Measurements from ENCODE around the gene RECQL5. TPM values are rescaled to one million over a fixed set of nuclear protein-coding genes. Genes with fewer than 3 reads are reported as not detected.
A peak's percentile ranks its signal among the peaks of the same experiment; 100 is the strongest.

Gene RECQL5
- total and polyA plus RNA-seq, 2 donors (not counting 1 experiment from before 2014, with no cell fraction given) = 58.5 to 70.5 TPM

- Histone ChIP-seq H3K79me2 (ENCODE audit: control insufficient read depth, insufficient read depth, low read length) (peaks cover 72% of the 10 kb centered on the region), H2AFZ (ENCODE audit: insufficient read depth, low read depth, low read length, poor library complexity, severe bottlenecking) (no peak overlapping the region), H3K4me2 (replicated peaks; ENCODE audit: low read depth, low read length, poor library complexity, severe bottlenecking) (peak overlapping the region; percentile 96), H3K27ac (ENCODE audit: low read length in 2 of 2) (peak overlapping the region in 1 of 2 donors; percentile 89), H3K27me3 (replicated peaks in 1 of 4; ENCODE audit: control extremely low read depth in 1 of 4, control insufficient read depth in 3 of 4, insufficient read depth in 4 of 4, low read length in 3 of 4) (no peaks in the 10 kb centered on the region), H3K9me3 (ENCODE audit: control extremely low read depth in 1 of 3, control insufficient read depth in 2 of 3, insufficient read depth in 1 of 3, low read length in 2 of 3) (peaks cover 0 to 5% (median 2%) of the 10 kb centered on the region in 3 donors), H3K9ac (ENCODE audit: low read length) (peak overlapping the region; percentile 97), H4K20me1 (ENCODE audit: control insufficient read depth, insufficient read depth, low read length, poor library complexity, severe bottlenecking) (peaks cover 25% of the 10 kb centered on the region), H3K4me3 (ENCODE audit: control extremely low read depth in 1 of 5, extremely low read depth in 1 of 5, insufficient read depth in 1 of 5, low read depth in 2 of 5, low read length in 4 of 5) (peak overlapping the region in 1 of 5 experiments; percentile 98), H3K36me3 (replicated peaks in 1 of 2; ENCODE audit: control extremely low read depth in 1 of 2, control insufficient read depth in 1 of 2, extremely low read depth in 1 of 2, insufficient read depth in 2 of 2, low read length in 1 of 2) (peaks cover 13 to 44% of the 10 kb centered on the region in 2 experiments), H3K4me1 (ENCODE audit: control insufficient read depth in 2 of 2, insufficient read depth in 2 of 2, low read length in 2 of 2) (peaks cover 38 to 43% of the 10 kb centered on the region in 2 donors)
- intact Hi-C loops (cut with micrococcal nuclease) = loop anchor here (10.0 kb wide), 2 partner anchors 186 to 374 kb away; partner anchors contain the start of gene WBP2
- ChIA-PET POLR2A (interaction anchor here (0.7 kb wide), 1 partner anchor 23 kb away, joined by 3 read pairs; no protein-coding TSS in a partner anchor), CTCF (interaction anchor here (1.1 to 1.6 kb wide), 4 partner anchors 11 to 116 kb away, joined by 3 to 6 read pairs (median 4); partner anchors contain the start of gene UNK)
- no peak overlapping the region for H3K4me3 Mint-ChIP-seq
- H3K27me3 Mint-ChIP-seq = no peaks in the 10 kb centered on the region
- WGBS (ENCODE audit: insufficient coverage) = 100% methylated on average over 2 of the region's 4 CpGs
- ATAC-seq (ENCODE audit: low read depth) (no peak), DNase-seq (no peak)
- H3K9me3 Mint-ChIP-seq (ENCODE audit: insufficient read depth) = no peaks in the 10 kb centered on the region
- peaks cover 30% of the 10 kb centered on the region for H3K4me1 Mint-ChIP-seq
- no peak for TF ChIP-seq CTCF (IDR thresholded peaks at IDR 0.05)
- TF ChIP-seq EZH2 (IDR thresholded peaks at IDR 0.05; ENCODE audit: borderline replicate concordance, insufficient read depth, low read depth, low read length, poor library complexity, severe bottlenecking) = no peak
- H3K27ac Mint-ChIP-seq = no peak overlapping the region
Measured at GRCh38 chr17:75668489-75668888, 1.5 kb upstream of the RECQL5 start.

- CTCF ChIA-PET = interaction anchor here (1.1 to 2.8 kb wide), 8 partner anchors 10 to 117 kb away, joined by 3 to 13 read pairs (median 4); partner anchors contain the start of genes SMIM5 and UNK
- H3K36me3 ChIP-seq (replicated peaks in 1 of 2; ENCODE audit: control extremely low read depth in 1 of 2, control insufficient read depth in 1 of 2, extremely low read depth in 1 of 2, insufficient read depth in 2 of 2, low read length in 1 of 2) = peaks cover 13 to 39% of the 10 kb centered on the region in 2 experiments
- H3K9me3 ChIP-seq (ENCODE audit: control extremely low read depth in 1 of 3, control insufficient read depth in 2 of 3, insufficient read depth in 1 of 3, low read length in 2 of 3) = peaks cover 0 to 5% (median 2%) of the 10 kb centered on the region in 3 donors
Measured at GRCh38 chr17:75667825-75668224, 871 bp upstream of the RECQL5 start.

More at GRCh38 chr17:75667825-75668224, 871 bp upstream of the RECQL5 start:
- Histone ChIP-seq H3K4me1 (ENCODE audit: control insufficient read depth in 2 of 2, insufficient read depth in 2 of 2, low read length in 2 of 2) (peaks cover 40 to 46% of the 10 kb centered on the region in 2 donors), H4K20me1 (ENCODE audit: control insufficient read depth, insufficient read depth, low read length, poor library complexity, severe bottlenecking) (peaks cover 25% of the 10 kb centered on the region), H2AFZ (ENCODE audit: insufficient read depth, low read depth, low read length, poor library complexity, severe bottlenecking) (peak overlapping the region; percentile 93), H3K4me3 (ENCODE audit: control extremely low read depth in 1 of 5, extremely low read depth in 1 of 5, insufficient read depth in 1 of 5, low read depth in 2 of 5, low read length in 4 of 5) (peak overlapping the region; percentile 84 to 99 (median 98)), H3K9ac (ENCODE audit: low read length) (peak overlapping the region; percentile 97), H3K27me3 (replicated peaks in 1 of 4; ENCODE audit: control extremely low read depth in 1 of 4, control insufficient read depth in 3 of 4, insufficient read depth in 4 of 4, low read length in 3 of 4) (no peaks in the 10 kb centered on the region), H3K27ac (ENCODE audit: low read length in 2 of 2) (peak overlapping the region; percentile 84 to 89), H3K4me2 (replicated peaks; ENCODE audit: low read depth, low read length, poor library complexity, severe bottlenecking) (peak overlapping the region; percentile 96), H3K79me2 (ENCODE audit: control insufficient read depth, insufficient read depth, low read length) (peaks cover 66% of the 10 kb centered on the region)
- DNase-seq (no peak), ATAC-seq (ENCODE audit: low read depth) (no peak)
- POLR2A ChIA-PET = interaction anchor here (0.7 kb wide), 1 partner anchor 22 kb away, joined by 3 read pairs; no protein-coding TSS in a partner anchor
- no peaks in the 10 kb centered on the region for H3K27me3 Mint-ChIP-seq
- no peak overlapping the region for H3K4me3 Mint-ChIP-seq
- intact Hi-C loops (cut with micrococcal nuclease) = loop anchor here (2.0 to 10.0 kb wide), 3 partner anchors 187 to 687 kb away; partner anchors contain the start of gene WBP2
- H3K27ac Mint-ChIP-seq = no peak overlapping the region
- TF ChIP-seq CTCF (IDR thresholded peaks at IDR 0.05) (no peak), EZH2 (IDR thresholded peaks at IDR 0.05; ENCODE audit: borderline replicate concordance, insufficient read depth, low read depth, low read length, poor library complexity, severe bottlenecking) (no peak)
- peaks cover 29% of the 10 kb centered on the region for H3K4me1 Mint-ChIP-seq
- WGBS (ENCODE audit: insufficient coverage) = 10% methylated on average over 2 of the region's 4 CpGs
- no peaks in the 10 kb centered on the region for H3K9me3 Mint-ChIP-seq (ENCODE audit: insufficient read depth)
